ENCODE data around the gene WNT3A.
A peak's percentile ranks its signal among the peaks of the same experiment; 100 is the strongest.

WNT3A gene

GRCh38 chr1:228048659-228049298 lies 42.0 kb downstream of the WNT3A start:
- no peak for DNase-seq (ENCODE audit: low read depth in 3 of 3)

DNA sequence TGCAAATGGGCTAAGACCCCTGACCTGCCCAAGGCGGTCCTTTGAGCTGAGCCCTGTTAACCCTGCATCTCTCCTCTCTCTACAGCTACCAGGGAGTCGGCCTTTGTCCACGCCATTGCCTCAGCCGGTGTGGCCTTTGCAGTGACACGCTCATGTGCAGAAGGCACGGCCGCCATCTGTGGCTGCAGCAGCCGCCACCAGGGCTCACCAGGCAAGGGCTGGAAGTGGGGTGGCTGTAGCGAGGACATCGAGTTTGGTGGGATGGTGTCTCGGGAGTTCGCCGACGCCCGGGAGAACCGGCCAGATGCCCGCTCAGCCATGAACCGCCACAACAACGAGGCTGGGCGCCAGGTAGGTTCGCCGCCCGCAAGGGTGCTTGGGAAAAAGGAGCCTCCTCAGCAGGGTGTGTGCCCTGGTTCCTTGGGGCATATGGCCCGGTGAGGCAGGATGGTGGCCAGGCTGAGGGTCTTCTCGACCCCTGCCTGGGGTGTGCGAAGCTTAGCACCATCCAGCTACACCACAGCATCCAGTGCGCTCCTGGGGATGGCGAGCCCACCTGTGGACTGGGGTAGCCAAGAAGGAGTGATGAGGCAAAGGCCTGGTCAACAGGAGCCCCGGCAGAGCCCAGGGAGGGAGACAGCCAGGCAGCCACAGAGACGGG lies 43.9 kb downstream of the WNT3A start:
- DNase-seq (ENCODE audit: low read depth in 3 of 3), result no peak

DNA sequence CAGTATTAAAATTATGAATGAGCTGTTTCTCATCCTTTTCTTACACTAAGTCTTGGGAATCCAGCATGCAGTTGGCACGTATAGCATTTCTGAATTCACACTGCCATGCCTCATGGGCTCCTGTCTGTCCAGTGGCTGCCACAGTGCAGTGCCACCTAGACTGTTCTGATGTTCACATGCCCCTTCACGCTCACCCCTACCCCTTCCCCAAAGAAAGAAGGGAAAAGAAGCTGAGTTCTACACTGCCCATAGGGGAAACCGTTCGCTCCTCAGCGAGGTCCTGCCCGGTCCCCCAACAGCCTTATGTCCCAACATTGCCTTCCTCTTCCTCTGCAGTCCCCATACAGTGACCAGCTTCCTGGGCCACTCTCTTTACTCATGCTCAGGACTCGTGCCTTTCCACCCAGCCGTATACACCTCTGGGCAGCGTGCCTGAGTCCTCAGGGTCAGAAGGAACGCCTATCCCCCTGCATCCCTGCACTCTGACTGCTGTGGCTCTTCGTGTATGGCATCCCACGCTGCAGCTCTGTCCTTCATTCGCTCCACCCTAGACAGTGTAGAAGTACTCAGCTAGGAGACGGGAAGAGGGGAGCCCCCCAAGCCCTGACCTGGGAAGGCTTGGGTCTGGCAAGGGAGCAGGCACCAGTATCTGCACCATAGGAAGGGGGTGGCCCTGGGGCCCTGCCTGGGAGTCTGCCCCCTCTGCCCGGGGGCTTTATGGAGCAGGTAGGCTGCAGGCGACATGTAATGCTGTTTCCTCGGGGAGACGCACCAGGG lies 51.6 kb downstream of the WNT3A start:
- DNase-seq (ENCODE audit: low read depth in 3 of 3), result no peak

GRCh38 chr1:228058949-228059633 lies 52.3 kb downstream of the WNT3A start:
- DNase-seq (ENCODE audit: low read depth in 3 of 3), result peak in 1 of 3 donors; percentile 23

GRCh38 chr1:228059634-228060457 lies 53.0 kb downstream of the WNT3A start:
- peak; percentile 55 to 84 (median 79) for DNase-seq (ENCODE audit: low read depth in 3 of 3)

DNA sequence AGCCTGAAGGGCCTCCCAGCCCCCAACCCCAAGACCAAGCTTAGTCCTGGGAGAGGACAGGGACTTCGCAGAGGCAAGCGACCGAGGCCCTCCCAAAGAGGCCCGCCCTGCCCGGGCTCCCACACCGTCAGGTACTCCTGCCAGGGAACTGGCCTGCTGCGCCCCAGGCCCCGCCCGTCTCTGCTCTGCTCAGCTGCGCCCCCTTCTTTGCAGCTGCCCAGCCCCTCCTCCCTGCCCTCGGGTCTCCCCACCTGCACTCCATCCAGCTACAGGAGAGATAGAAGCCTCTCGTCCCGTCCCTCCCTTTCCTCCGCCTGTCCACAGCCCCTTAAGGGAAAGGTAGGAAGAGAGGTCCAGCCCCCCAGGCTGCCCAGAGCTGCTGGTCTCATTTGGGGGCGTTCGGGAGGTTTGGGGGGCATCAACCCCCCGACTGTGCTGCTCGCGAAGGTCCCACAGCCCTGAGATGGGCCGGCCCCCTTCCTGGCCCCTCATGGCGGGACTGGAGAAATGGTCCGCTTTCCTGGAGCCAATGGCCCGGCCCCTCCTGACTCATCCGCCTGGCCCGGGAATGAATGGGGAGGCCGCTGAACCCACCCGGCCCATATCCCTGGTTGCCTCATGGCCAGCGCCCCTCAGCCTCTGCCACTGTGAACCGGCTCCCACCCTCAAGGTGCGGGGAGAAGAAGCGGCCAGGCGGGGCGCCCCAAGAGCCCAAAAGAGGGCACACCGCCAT lies 53.8 kb downstream of the WNT3A start:
- no peak for DNase-seq (ENCODE audit: low read depth in 3 of 3)

DNA sequence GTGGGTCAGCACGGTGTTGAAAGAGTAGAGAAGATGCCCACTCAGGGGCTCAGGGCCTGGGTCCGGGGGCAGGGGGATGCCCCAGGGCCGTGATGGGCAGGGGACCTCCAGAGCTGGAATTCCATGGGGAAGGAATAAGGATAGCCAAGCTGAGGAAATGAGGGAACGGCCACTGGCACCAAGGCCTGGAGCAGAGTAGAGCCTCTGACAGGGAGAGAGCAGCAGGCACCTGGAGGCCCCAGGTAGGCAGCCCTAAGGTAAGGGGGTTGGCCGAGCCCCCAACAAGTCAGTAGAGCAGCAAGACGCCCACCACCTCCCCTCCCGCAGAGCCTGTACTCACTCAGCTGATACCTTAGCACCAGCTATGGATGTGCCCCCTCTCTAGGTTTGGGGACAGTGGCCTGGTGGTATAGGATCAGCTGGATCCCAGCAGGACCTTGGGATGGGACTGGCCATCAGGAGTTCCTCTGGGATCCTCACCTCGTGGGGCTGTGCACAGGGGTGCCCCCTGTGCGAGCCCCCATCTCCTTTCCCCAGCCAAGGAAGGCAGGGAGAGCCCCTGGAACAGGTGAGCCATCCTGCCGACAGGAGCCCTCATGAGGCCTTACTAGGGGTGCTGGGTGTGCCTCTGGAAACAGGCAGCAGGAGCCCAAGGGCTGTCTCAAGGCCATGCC lies 54.8 kb downstream of the WNT3A start:
- DNase-seq (ENCODE audit: low read depth in 3 of 3), result no peak

DNA sequence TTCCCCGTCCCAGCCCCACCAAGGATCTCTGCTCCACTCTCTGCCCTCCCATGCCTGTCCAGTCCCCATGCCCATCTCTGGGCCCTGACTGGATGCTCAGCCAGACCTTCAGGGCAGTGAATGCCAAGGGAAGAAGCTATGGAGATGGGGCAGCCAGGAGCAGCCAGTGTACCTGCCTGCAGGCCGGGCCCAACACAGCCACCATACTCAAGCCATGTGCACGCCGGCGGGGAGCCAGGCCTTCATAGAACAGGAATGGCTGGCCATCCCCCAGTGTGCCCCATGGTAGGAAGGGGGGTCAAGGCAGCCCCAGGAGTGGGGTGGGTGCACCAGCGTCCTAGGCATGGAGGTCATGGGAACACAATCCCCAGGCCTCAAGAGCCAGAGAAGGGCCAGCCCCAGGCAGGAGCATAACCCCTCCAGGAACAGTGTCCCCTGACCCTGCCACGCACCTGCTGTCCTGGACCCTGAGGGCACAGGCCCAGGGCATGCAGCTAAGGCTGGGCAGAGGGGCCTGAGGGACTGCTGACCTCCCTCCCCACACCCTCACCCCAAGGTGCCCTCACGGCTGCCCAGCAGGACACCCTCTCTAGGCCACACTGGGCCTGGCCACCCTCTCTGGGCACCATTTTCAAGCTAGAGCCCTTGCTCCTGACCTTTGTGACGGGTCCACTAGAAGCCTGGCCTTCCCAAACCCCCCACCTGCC lies 55.4 kb downstream of the WNT3A start:
- no peak for DNase-seq (ENCODE audit: low read depth in 3 of 3)

- no peak for DNase-seq (ENCODE audit: low read depth in 3 of 3)
Observed at GRCh38 chr1:228062812-228063211, 56.0 kb downstream of the WNT3A start.

GRCh38 chr1:228063251-228064191 lies 56.7 kb downstream of the WNT3A start:
- DNase-seq (ENCODE audit: low read depth in 3 of 3), result no peak

DNA sequence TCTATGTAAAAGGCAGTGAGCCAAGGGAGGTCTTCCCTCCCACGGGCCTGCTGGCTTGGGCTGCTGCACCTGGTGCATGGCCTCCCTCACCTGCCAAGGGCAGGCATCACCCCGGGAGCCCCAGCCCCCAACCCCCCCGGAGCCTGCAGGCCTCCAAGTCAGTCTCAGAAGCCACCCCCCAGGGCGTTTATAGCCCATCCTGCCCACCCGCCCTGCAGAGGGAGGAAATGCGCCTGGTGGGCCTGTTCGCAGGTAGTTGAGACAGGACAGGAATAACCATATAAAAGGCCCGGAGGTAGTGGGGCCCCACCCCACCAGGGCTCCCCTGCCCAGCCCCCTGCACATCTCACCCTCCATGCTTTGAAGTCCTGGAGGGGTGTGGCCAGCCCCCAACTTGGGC lies 57.5 kb downstream of the WNT3A start:
- DNase-seq (ENCODE audit: low read depth in 3 of 3), result no peak

- DNase-seq (ENCODE audit: low read depth in 3 of 3), result no peak
Observed at GRCh38 chr1:228064741-228065542, 58.1 kb downstream of the WNT3A start.

DNA sequence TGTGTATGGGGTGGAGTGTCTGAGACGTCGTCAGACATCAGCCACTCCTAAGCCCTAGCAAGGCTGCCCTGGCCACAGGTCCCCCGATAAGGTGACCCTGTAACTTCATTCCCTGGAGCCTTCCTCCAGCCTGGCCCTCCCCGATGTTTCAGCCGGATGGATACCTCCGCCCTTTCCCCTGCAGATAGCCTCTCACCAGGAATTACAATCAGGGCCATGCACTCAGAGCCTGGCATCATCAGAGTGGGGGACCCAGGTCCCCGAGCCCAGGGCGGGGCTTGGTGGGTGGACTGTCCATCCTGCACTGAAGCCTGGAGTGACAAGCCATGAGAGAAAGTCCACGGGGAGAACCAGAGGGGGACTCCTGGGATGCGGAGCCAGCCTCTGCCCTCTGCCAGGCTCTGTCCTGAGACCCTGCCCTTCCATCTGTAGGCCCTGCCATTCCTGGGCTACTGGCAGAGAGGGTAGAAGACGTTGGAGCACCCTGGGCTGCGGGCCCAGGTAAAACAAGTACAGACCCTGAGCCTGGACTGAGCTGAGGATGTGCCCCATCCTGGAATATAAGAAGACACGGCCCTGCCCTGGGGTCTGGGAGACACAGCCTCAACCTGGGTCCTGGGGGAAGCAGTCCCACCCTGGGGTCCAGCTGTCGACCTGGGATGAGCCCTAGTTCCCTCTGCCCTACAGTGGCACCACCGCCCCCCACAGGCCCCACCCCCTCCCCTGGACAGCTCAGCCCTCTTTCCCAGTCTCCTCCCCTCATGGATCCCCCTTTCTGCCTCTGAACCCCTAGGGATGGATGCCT lies 58.9 kb downstream of the WNT3A start:
- DNase-seq (ENCODE audit: low read depth in 3 of 3), result no peak

DNA sequence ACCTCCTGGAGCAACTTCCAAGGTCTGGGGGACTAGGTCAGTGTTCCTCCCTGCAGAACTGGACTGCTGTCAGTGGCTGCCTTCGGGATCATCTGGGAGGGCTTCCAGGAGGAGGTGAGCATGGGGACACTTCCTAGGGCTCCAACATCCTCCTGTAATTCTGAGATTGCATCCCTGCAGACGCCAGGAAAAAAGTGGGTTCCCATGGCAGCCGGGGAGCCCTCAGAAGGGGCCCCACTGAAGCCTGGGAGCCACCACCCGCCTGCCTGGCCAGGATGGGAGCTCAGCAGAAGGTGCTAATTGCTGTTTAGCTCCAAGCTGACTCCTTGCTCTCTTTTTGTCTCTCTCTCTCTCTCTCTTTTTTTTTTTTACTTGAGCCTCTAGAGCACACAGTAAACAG lies 59.6 kb downstream of the WNT3A start:
- no peak for DNase-seq (ENCODE audit: low read depth in 3 of 3)

DNA sequence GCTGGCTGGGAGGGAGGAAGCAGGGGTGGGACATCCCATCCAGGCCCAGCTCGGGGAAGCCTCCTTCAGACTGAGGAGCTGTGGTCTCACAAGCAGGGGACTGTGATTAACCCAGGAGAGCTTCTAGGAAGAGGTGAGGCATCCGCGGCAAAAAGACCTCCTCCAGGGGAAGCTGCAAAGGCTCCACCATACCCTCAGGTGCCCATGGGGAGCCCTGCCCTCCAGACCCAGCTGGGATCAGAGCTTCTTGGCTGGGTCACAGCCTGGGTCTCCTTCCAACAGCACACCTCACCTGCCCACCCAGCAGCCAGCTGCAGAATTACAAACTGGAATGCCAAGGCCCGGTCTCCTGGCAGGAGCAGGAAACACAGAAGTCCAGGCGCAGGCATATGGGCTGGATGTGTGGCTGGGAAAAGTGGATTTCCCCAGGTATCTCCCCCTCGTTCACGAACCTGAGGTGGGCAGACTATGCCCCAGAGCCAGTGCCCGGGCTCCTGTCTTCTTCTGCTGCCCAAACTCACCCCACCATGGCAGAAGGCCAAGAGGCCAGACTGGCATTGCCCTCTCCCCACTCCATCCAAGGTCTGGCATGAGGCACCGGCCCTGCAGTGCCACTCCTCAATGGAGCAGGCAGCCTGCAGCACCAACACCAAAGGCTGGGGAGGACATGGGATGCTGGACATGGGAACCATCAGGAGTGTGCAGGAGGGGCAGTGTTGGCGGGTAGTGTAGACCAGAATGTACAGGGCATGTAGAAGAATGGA lies 60.3 kb downstream of the WNT3A start:
- DNase-seq (ENCODE audit: low read depth in 3 of 3), result no peak

DNA sequence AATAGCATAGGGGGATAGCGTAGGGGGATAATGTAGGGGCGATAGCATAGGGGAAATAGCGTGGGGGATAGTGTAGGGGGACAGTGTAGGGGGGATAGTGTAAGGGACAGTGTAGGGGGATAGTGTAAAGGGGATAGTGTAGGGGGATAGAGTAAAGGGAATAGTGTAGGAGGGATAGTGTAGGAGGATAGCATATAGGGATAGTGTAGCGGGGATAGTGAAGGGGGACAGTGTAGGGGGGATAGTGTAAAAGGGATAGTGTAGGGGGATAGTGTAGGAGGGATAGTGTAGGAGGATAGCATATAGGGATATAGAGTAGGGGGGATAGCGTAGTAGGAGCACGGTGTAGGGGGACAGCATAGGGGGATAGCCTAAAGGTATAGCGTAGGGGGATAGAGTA lies 61.6 kb downstream of the WNT3A start:
- no peak for DNase-seq (ENCODE audit: low read depth in 3 of 3)
